GM23338 (cell line): ENCODE data around the gene FBP1. TPM values are rescaled to one million over a fixed set of nuclear protein-coding genes. Genes with fewer than 3 reads are reported as not detected.

Experiments
- ATAC-seq: fragments of 200-7000 bp; cut with Tn5 transposase; 3 replicates; pipeline ENCODE4 v1.9.1; 2020
- DNase-seq: peaks from one replicate; pipeline ENCODE4 v3.0.0-alpha.2; 2015; ENCODE audit warnings: low spot score
- H2AFZ ChIP-seq: fragments of 200-600 bp; sonication (generic); 2 replicates; pipeline ENCODE4 v1.8.0; 2016; ENCODE audit warnings: antibody characterized with exemption, mild to moderate bottlenecking, moderate library complexity
- H3F3A ChIP-seq: fragments of 200-600 bp; sonication (generic); replicated peaks from 2 replicates; pipeline ENCODE4 v1.8.0; 2017; ENCODE audit warnings: antibody characterized with exemption, mixed run types, low read depth
- H3K27ac ChIP-seq: fragments of 200-600 bp; sonication (generic); 2 replicates; pipeline ENCODE4 v1.6.1; 2016; ENCODE audit warnings: low read depth
- H3K27me3 ChIP-seq: fragments of 200-600 bp; sonication (generic); 2 replicates; pipeline ENCODE4 v1.8.0; 2016; ENCODE audit warnings: mild to moderate bottlenecking, mixed run types, moderate library complexity; ENCODE audit not compliant: insufficient read depth
- H3K36me3 ChIP-seq: fragments of 200-600 bp; sonication (generic); 2 replicates; pipeline ENCODE4 v1.8.0; 2016; ENCODE audit warnings: mild to moderate bottlenecking; ENCODE audit not compliant: insufficient read depth
- H3K4me1 ChIP-seq: fragments of 200-600 bp; sonication (generic); 2 replicates; pipeline ENCODE4 v1.8.0; 2016; ENCODE audit warnings: mild to moderate bottlenecking, moderate library complexity; ENCODE audit not compliant: insufficient read depth
- H3K4me2 ChIP-seq: fragments of 200-600 bp; sonication (generic); 2 replicates; pipeline ENCODE4 v1.7.1; 2017; ENCODE audit warnings: mixed run types
- H3K4me3 ChIP-seq: fragments of 200-600 bp; sonication (generic); 2 replicates; pipeline ENCODE4 v1.6.1; 2016; ENCODE audit warnings: mixed run types
- H3K79me2 ChIP-seq: fragments of 200-600 bp; sonication (generic); replicated peaks from 2 replicates; pipeline ENCODE4 v1.8.0; 2017; ENCODE audit warnings: mild to moderate bottlenecking; ENCODE audit not compliant: insufficient read depth
- H3K9me2 ChIP-seq: fragments of 200-600 bp; sonication (generic); 2 replicates; pipeline ENCODE4 v1.8.0; 2017; ENCODE audit not compliant: insufficient read depth
- H4K20me1 ChIP-seq: fragments of 200-600 bp; sonication (generic); replicated peaks from 2 replicates; pipeline ENCODE4 v1.8.0; 2017; ENCODE audit warnings: mild to moderate bottlenecking; ENCODE audit not compliant: insufficient read depth
- H3K27ac Mint-ChIP-seq: 2 replicates; pipeline ENCODE4 v1.8.0; 2020; ENCODE audit warnings: inconsistent platforms, mild to moderate bottlenecking, moderate library complexity, mixed read lengths
- H3K27me3 Mint-ChIP-seq: 3 replicates; pipeline ENCODE4 v1.8.0; 2022; ENCODE audit warnings: low read depth, mild to moderate bottlenecking, moderate library complexity, mixed read lengths, inconsistent platforms; ENCODE audit not compliant: insufficient read depth, poor library complexity
- H3K36me3 Mint-ChIP-seq: 3 replicates; pipeline ENCODE4 v1.8.0; 2021; ENCODE audit warnings: low read depth, mild to moderate bottlenecking, inconsistent platforms, moderate library complexity, mixed read lengths
- H3K4me1 Mint-ChIP-seq: 3 replicates; pipeline ENCODE4 v1.8.0; 2020; ENCODE audit warnings: mild to moderate bottlenecking, inconsistent platforms, mixed read lengths
- H3K4me3 Mint-ChIP-seq: 3 replicates; pipeline ENCODE4 v1.8.0; 2021; ENCODE audit warnings: moderate library complexity, mild to moderate bottlenecking, inconsistent platforms, mixed read lengths
- H3K9me3 Mint-ChIP-seq: 3 replicates; pipeline ENCODE4 v1.8.0; 2020; ENCODE audit warnings: moderate library complexity, mild to moderate bottlenecking, inconsistent platforms, mixed read lengths
- CREB1 ChIP-seq: fragments of 250-450 bp; sonication (Bioruptor Pico); IDR thresholded peaks from 2 replicates; pipeline ENCODE4 v1.5.0; 2020; ENCODE audit warnings: low read depth, mild to moderate bottlenecking, moderate library complexity
- CTCF ChIP-seq, 2 experiments: fragments of 200-600 bp in 1 of 2; sonication (generic) in 1 of 2; conservative IDR thresholded peaks; 2 replicates each; pipeline versions ENCODE4 v1.5.1 to v1.6.1; 2016 to 2017; ENCODE audit warnings: antibody characterized with exemption in 2 of 2, low read depth in 2 of 2, mild to moderate bottlenecking in 2 of 2, moderate library complexity in 1 of 2
- ETS1 ChIP-seq: IDR thresholded peaks from 2 replicates; pipeline ENCODE4 v1.6.1; 2016; ENCODE audit warnings: antibody characterized with exemption
- EZH2 ChIP-seq: fragments of 200-600 bp; sonication (generic); IDR thresholded peaks from one replicate; pipeline ENCODE4 v1.8.0; 2017; ENCODE audit warnings: antibody characterized with exemption, mild to moderate bottlenecking, low read depth; ENCODE audit not compliant: unreplicated experiment
- JUNB ChIP-seq: IDR thresholded peaks from one replicate; pipeline ENCODE4 v1.6.1; 2016; ENCODE audit warnings: antibody characterized with exemption; ENCODE audit not compliant: unreplicated experiment
- NANOG ChIP-seq: IDR thresholded peaks from 2 replicates; pipeline ENCODE4 v1.6.1; 2016; ENCODE audit warnings: antibody characterized with exemption, borderline replicate concordance
- STAT1 ChIP-seq: IDR thresholded peaks from one replicate; pipeline ENCODE4 v1.6.1; 2016; ENCODE audit warnings: antibody characterized with exemption; ENCODE audit not compliant: unreplicated experiment
- polyA plus RNA-seq: library from polyadenylated mRNA; unstranded; fragments of >200 nt; fragmentation: Nextera tagmentation; extraction: Ambion mirVana; gene quantifications from 2 replicates; pipeline ENCODE4 v1.2.1, GENCODE V29; 2016
- total RNA-seq: library from RNA; depleted of rRNA; stranded (reverse); fragments of >200 nt; shearing (Covaris generic); gene quantifications from 2 replicates; pipeline ENCODE4 v1.2.3, GENCODE V29; 2014

Gene FBP1
- total and polyA plus RNA-seq, 2 experiments from 2014 or later, result 3.0 to 3.3 TPM

GRCh38 chr9:94603259-94604160 lies 35.8 kb downstream of the FBP1 start:
- DNase-seq (peak; percentile 93), ATAC-seq (peak; percentile 88)
- Mint-ChIP-seq H3K4me1 (peaks cover 22% of the 10 kb centered on the region), H3K9me3 (no peaks in the 10 kb centered on the region), H3K36me3 (no peaks in the 10 kb centered on the region), H3K4me3 (no peak overlapping the region), H3K27ac (no peak overlapping the region), H3K27me3 (peaks cover 11% of the 10 kb centered on the region)
- Histone ChIP-seq H3K79me2 (no peaks in the 10 kb centered on the region), H3K4me2 (0 out of 2 replicates have a peak overlapping the region, but pooled peaks have one; percentile 23), H3K4me1 (peaks cover 10% of the 10 kb centered on the region; the same call in 1 of the 2 replicates), H4K20me1 (no peaks in the 10 kb centered on the region), H2AFZ (peak overlapping the region; percentile 86; the same call in 1 of the 2 replicates), H3F3A (0 out of 2 replicates have a peak, but pooled peaks cover 3% of the 10 kb centered on the region), H3K27ac (no peak overlapping the region), H3K4me3 (no peak overlapping the region), H3K27me3 (no peaks in the 10 kb centered on the region), H3K36me3 (no peaks in the 10 kb centered on the region), H3K9me2 (no peaks in the 10 kb centered on the region)
- TF ChIP-seq NANOG, result no peak
- TF ChIP-seq CTCF (conservative IDR thresholded peaks at IDR 0.05; ENCODE audit: low read depth in 2 of 2), result peak; percentile 66 to 92
- TF ChIP-seq CREB1 (CRISPR knock-in tag), result peak; percentile 90

- peaks cover 17% of the 10 kb centered on the region for H3K4me1 Mint-ChIP-seq
- peaks cover 11% of the 10 kb centered on the region for H3K27me3 Mint-ChIP-seq
- Histone ChIP-seq H3K79me2 (no peaks in the 10 kb centered on the region), H3K27ac (no peak overlapping the region), H3K9me2 (no peaks in the 10 kb centered on the region), H3K27me3 (no peaks in the 10 kb centered on the region), H3K4me1 (peaks cover 7% of the 10 kb centered on the region; the same call in 1 of the 2 replicates), H4K20me1 (no peaks in the 10 kb centered on the region), H2AFZ (peak overlapping the region; percentile 52; the same call in 1 of the 2 replicates), H3K4me3 (no peak overlapping the region), H3F3A (0 out of 2 replicates have a peak, but pooled peaks cover 3% of the 10 kb centered on the region), H3K36me3 (no peaks in the 10 kb centered on the region), H3K4me2 (0 out of 2 replicates have a peak overlapping the region, but pooled peaks have one; percentile 23)
- no peaks in the 10 kb centered on the region for H3K9me3 Mint-ChIP-seq
- H3K36me3 Mint-ChIP-seq, result no peaks in the 10 kb centered on the region
- TF ChIP-seq EZH2, result no peak
- TF ChIP-seq JUNB, result no peak
- no peak for TF ChIP-seq ETS1
- no peak for TF ChIP-seq STAT1
- DNase-seq (no peak), ATAC-seq (no peak)
- H3K4me3 Mint-ChIP-seq, result no peak overlapping the region
- no peak overlapping the region for H3K27ac Mint-ChIP-seq
These were observed 36.7 kb downstream of the FBP1 start for GRCh38 chr9:94602666-94603065.
